ENCODE measurements around the gene WHAMM.

- TF ChIP-seq POLR2AphosphoS5 (IDR thresholded peaks at IDR 0.05; ENCODE audit: low read depth, low read length) = no peak
- TF ChIP-seq FOXP2 (optimal IDR thresholded peaks at IDR 0.05; ENCODE audit: borderline replicate concordance, extremely low read depth, extremely low read length, insufficient read depth) = no peak
- TF ChIP-seq REST (IDR thresholded peaks at IDR 0.05; ENCODE audit: insufficient read depth in 1 of 2, low read depth in 2 of 2, low read length in 2 of 2) = no peak
These were observed 44.7 kb upstream of the WHAMM start for GRCh38 chr15:82764740-82765139.
